K562 (cell line): ENCODE results near the gene ITPR3. TPM values are rescaled to one million over a fixed set of nuclear protein-coding genes. Genes with fewer than 3 reads are reported as not detected.

Source experiments
- ATAC-seq: fragments of 200-7000 bp; cut with Tn5 transposase; 3 replicates; pipeline ENCODE4 v1.9.1; 2020; ENCODE audit warnings: moderate library complexity
- BruUV-seq: library from RNA; stranded (reverse); fragments of 400-500 nt; replicated peaks from 2 replicates; lab custom pipeline; 2021; lab: Mats Ljungman, UMichigan
- CTCF ChIA-PET: fragments of 300-600 bp; formaldehyde crosslinking; extraction: SDS; loops from one replicate; lab custom pipeline; 2021; ENCODE audit warnings: low intra/inter-chr PET ratio; lab: Yijun Ruan, JAX
- POLR2A ChIA-PET: fragments of 300-600, 350-650 bp; sonication (Branson Sonifier 250); formaldehyde crosslinking; extraction: SDS; loops from one replicate; lab custom pipeline; 2021; ENCODE audit warnings: antibody characterized with exemption, inconsistent platforms; lab: Yijun Ruan, JAX
- DNase-seq, 4 experiments: peaks; one replicate each; pipeline versions ENCODE4 v3.0.0 to v3.0.0-alpha.2; 2011 to 2018; ENCODE audit warnings: low spot score in 3 of 4, mixed read lengths in 3 of 4; ENCODE audit errors: extremely low read depth in 1 of 4
- FAIRE-seq: peaks from 2 replicates; lab custom pipeline; 2011; peaks lifted over from hg19 to GRCh38; lab: Jason Lieb, UNC
- H2AFZ ChIP-seq: 2 replicates; pipeline ENCODE4 v1.6.0; 2011; ENCODE audit warnings: low read depth, low read length, control low read depth, inconsistent platforms
- H3K27ac ChIP-seq: fragments of 200-600 bp; 3 replicates; pipeline ENCODE4 v1.8.0; 2011; ENCODE audit warnings: low read depth, mild to moderate bottlenecking, control low read depth, inconsistent platforms, low read length, moderate library complexity, mixed read lengths; ENCODE audit errors: extremely low read depth
- H3K27me3 ChIP-seq, 2 experiments: fragments of 300-600 bp in 1 of 2; 2 replicates in 1 of 2; 3 replicates in 1 of 2; pipeline versions ENCODE4 v1.6.0 to v1.8.0; 2011; ENCODE audit warnings: inconsistent platforms in 2 of 2, low read length in 2 of 2, mild to moderate bottlenecking in 1 of 2, mixed read lengths in 1 of 2, moderate library complexity in 1 of 2; ENCODE audit not compliant: control insufficient read depth in 2 of 2, insufficient read depth in 2 of 2
- H3K36me3 ChIP-seq: fragments of 300-600 bp; 3 replicates; pipeline ENCODE4 v1.8.0; 2011; ENCODE audit warnings: mild to moderate bottlenecking, low read length, inconsistent platforms; ENCODE audit not compliant: control insufficient read depth, insufficient read depth
- H3K4me1 ChIP-seq, 2 experiments: fragments of 200-600 bp in 1 of 2; replicated peaks in 1 of 2; 2 replicates in 1 of 2; 3 replicates in 1 of 2; pipeline versions ENCODE4 v1.5.1 to v1.8.0; 2011; ENCODE audit warnings: inconsistent platforms in 2 of 2, low read length in 2 of 2, mild to moderate bottlenecking in 1 of 2, mixed read lengths in 1 of 2, moderate library complexity in 1 of 2; ENCODE audit not compliant: control insufficient read depth in 2 of 2, insufficient read depth in 2 of 2
- H3K4me2 ChIP-seq: 2 replicates; pipeline ENCODE4 v1.6.1; 2011; ENCODE audit warnings: low read length, control low read depth, inconsistent platforms, mixed read lengths; ENCODE audit not compliant: insufficient read depth
- H3K4me3 ChIP-seq: fragments of 200-600 bp; sonication (generic), shearing (Covaris generic); 2 replicates; pipeline ENCODE4 v1.5.1; 2016; ENCODE audit warnings: control low read depth, inconsistent platforms
- H3K79me2 ChIP-seq: fragments of 200-600 bp; 3 replicates; pipeline ENCODE4 v1.8.0; 2011; ENCODE audit warnings: low read length, inconsistent platforms; ENCODE audit not compliant: control insufficient read depth, insufficient read depth
- H3K9ac ChIP-seq, 2 experiments: 2 replicates each; pipeline versions ENCODE4 v1.6.0 to v1.6.1; 2011; ENCODE audit warnings: low read depth in 2 of 2, low read length in 2 of 2, control low read depth in 1 of 2, inconsistent platforms in 1 of 2, mild to moderate bottlenecking in 1 of 2, mixed read lengths in 1 of 2; ENCODE audit not compliant: insufficient read depth in 1 of 2
- H3K9me1 ChIP-seq: one replicate; pipeline ENCODE4 v1.6.0; 2011; ENCODE audit warnings: inconsistent platforms, mild to moderate bottlenecking, low read length, moderate library complexity; ENCODE audit not compliant: control insufficient read depth, insufficient read depth
- H3K9me3 ChIP-seq: replicated peaks from 2 replicates; pipeline ENCODE4 v1.5.1; 2011; ENCODE audit warnings: low read depth, low read length, inconsistent platforms; ENCODE audit not compliant: control insufficient read depth, insufficient read depth
- H4K20me1 ChIP-seq: replicated peaks from 2 replicates; pipeline ENCODE4 v1.6.1; 2011; ENCODE audit warnings: low read length, inconsistent platforms, mixed read lengths; ENCODE audit not compliant: control insufficient read depth, insufficient read depth
- ARID1B ChIP-seq: fragments of 450-650 bp; IDR thresholded peaks from 2 replicates; pipeline ENCODE4 v1.6.1; 2016; ENCODE audit warnings: antibody characterized with exemption, mild to moderate bottlenecking, inconsistent platforms
- CBFA2T2 ChIP-seq: fragments of 450-650 bp; conservative IDR thresholded peaks from 2 replicates; pipeline ENCODE4 v1.6.1; 2017; ENCODE audit warnings: mild to moderate bottlenecking
- CEBPG ChIP-seq, 3 experiments: fragments of 200-800 bp in 1 of 3; sonication (Bioruptor generic) in 1 of 3; sonication (generic) in 1 of 3; formaldehyde crosslinking in 1 of 3; IDR thresholded peaks in 2 of 3; conservative IDR thresholded peaks in 1 of 3; 2 replicates each; pipeline versions ENCODE4 v1.6.1 to v1.8.0; 2016 to 2022; ENCODE audit warnings: missing compliant biosample characterization in 2 of 3, missing genetic modification characterization in 2 of 3, mild to moderate bottlenecking in 1 of 3, missing genetic modification reagents in 1 of 3
- CREB1 ChIP-seq, 2 experiments: sonication (generic) in 1 of 2; formaldehyde crosslinking in 1 of 2; IDR thresholded peaks; 2 replicates each; pipeline versions ENCODE4 v1.6.1 to v1.8.0; 2012 to 2022; ENCODE audit warnings: inconsistent platforms in 1 of 2, mild to moderate bottlenecking in 1 of 2, missing genetic modification reagents in 1 of 2, moderate library complexity in 1 of 2
- EP300 ChIP-seq: IDR thresholded peaks from 2 replicates; pipeline ENCODE4 v1.6.1; 2012; ENCODE audit warnings: low read length, improper control_type of control experiment
- FOXJ2 ChIP-seq: fragments of 200-800 bp; sonication (Bioruptor generic); IDR thresholded peaks from 2 replicates; pipeline ENCODE4 v1.6.1; 2016; ENCODE audit warnings: missing genetic modification characterization, missing compliant biosample characterization
- FOXJ3 ChIP-seq: sonication (generic); formaldehyde crosslinking; IDR thresholded peaks from 2 replicates; pipeline ENCODE4 v1.4.0; 2020; ENCODE audit warnings: mild to moderate bottlenecking, missing genetic modification reagents
- HNRNPL ChIP-seq: fragments of 200-400 bp; formaldehyde crosslinking; IDR thresholded peaks from 2 replicates; pipeline ENCODE4 v1.6.1; 2017; ENCODE audit warnings: low read depth, mild to moderate bottlenecking, low read length
- JUN ChIP-seq, 2 experiments: sonication (generic) in 1 of 2; formaldehyde crosslinking in 1 of 2; IDR thresholded peaks; 2 replicates each; pipeline versions ENCODE4 v1.6.1 to v1.8.0; 2012 to 2022; ENCODE audit warnings: borderline replicate concordance in 2 of 2, mild to moderate bottlenecking in 2 of 2, improper control_type of control experiment in 1 of 2, low read depth in 1 of 2, low read length in 1 of 2, missing genetic modification reagents in 1 of 2
- JUND ChIP-seq, 2 experiments: IDR thresholded peaks; 2 replicates in 1 of 2; 3 replicates in 1 of 2; pipeline ENCODE4 v1.6.1; 2011; ENCODE audit warnings: borderline replicate concordance in 2 of 2, low read depth in 2 of 2, low read length in 2 of 2, improper control_type of control experiment in 1 of 2, missing biosample characterization in 1 of 2, missing genetic modification characterization in 1 of 2, missing genetic modification reagents in 1 of 2
- SNRNP70 ChIP-seq: fragments of 200-400 bp; formaldehyde crosslinking; optimal IDR thresholded peaks from 2 replicates; pipeline ENCODE3; 2017; ENCODE audit warnings: low read depth, low read length
- TRIM24 ChIP-seq, 2 experiments: fragments of 450-650 bp; IDR thresholded peaks; 2 replicates each; pipeline ENCODE4 v1.6.1; 2016
- ZKSCAN3 ChIP-seq: fragments of 250-450 bp; sonication (Bioruptor Pico); IDR thresholded peaks from 2 replicates; pipeline ENCODE4 v1.4.0; 2020
- WGBS: fragments of 100-300 bp; shearing (Covaris generic); methylation state at CpG from one replicate; pipeline ENCODE4 v1.1.6; 2016; ENCODE audit warnings: low coverage, mixed read lengths; ENCODE audit not compliant: insufficient coverage; ENCODE audit errors: missing lambda C conversion rate; 5-methylcytosine and 5-hydroxymethylcytosine counted together
- in situ Hi-C: fragments of 300-500 bp; cut with MboI; formaldehyde crosslinking; loops from 4 replicates; pipeline ENCODE4 v1.15.0; 2018; ENCODE audit warnings: inconsistent platforms, mixed read lengths
- intact Hi-C: fragments of 100-400 bp; cut with micrococcal nuclease; formaldehyde crosslinking; loops from 2 replicates; pipeline ENCODE4 v1.14.2; 2022
- polyA plus RNA-seq, 8 experiments: library from polyadenylated mRNA; depleted of rRNA in 4 of 8; stranded (reverse) in 5 of 8; unstranded in 3 of 8; fragments of >200 nt; fragmentation: Nextera tagmentation in 2 of 8; fragmentation: Illumina TruSeq in 1 of 8; extraction: Ambion mirVana in 2 of 8; extraction: Trizol in 1 of 8; gene quantifications; 2 replicates each; pipeline versions ENCODE4 v1.2.1 to v1.2.3, GENCODE V29; 2011 to 2014; ENCODE audit warnings: inconsistent platforms in 1 of 8, missing spikeins in 1 of 8
- total RNA-seq, 7 experiments: library from RNA; depleted of rRNA in 6 of 7; stranded (reverse); fragments of >200 nt in 6 of 7; fragmentation: Illumina TruSeq in 2 of 7; extraction: Trizol in 2 of 7; gene quantifications; 2 replicates each; pipeline versions ENCODE4 v1.2.1 to v1.2.3, GENCODE V29; 2011 to 2021; ENCODE audit warnings: low replicate concordance in 1 of 7
- TF ChIP-seq, protein P1 (sequence below): fragments of 450-650 bp; IDR thresholded peaks from 2 replicates; pipeline ENCODE4 v1.6.1; 2017; ENCODE audit warnings: antibody characterized with exemption, mild to moderate bottlenecking
- TF ChIP-seq, protein P2 (sequence below), 2 experiments: fragments of 450-650 bp in 1 of 2; sonication (generic) in 1 of 2; formaldehyde crosslinking in 1 of 2; IDR thresholded peaks in 1 of 2; conservative IDR thresholded peaks in 1 of 2; 2 replicates each; pipeline versions ENCODE4 v1.6.1 to v1.8.1; 2016 to 2023; ENCODE audit warnings: mild to moderate bottlenecking in 2 of 2, moderate library complexity in 2 of 2, inconsistent platforms in 1 of 2, missing genetic modification reagents in 1 of 2

ITPR3 gene
- total and polyA plus RNA-seq, 9 of the 15 experiments (the other 6 are each of a cell fraction or from before 2014, with no cell fraction given) = 0.39 to 35.7 (median 13.2) TPM

DNA sequence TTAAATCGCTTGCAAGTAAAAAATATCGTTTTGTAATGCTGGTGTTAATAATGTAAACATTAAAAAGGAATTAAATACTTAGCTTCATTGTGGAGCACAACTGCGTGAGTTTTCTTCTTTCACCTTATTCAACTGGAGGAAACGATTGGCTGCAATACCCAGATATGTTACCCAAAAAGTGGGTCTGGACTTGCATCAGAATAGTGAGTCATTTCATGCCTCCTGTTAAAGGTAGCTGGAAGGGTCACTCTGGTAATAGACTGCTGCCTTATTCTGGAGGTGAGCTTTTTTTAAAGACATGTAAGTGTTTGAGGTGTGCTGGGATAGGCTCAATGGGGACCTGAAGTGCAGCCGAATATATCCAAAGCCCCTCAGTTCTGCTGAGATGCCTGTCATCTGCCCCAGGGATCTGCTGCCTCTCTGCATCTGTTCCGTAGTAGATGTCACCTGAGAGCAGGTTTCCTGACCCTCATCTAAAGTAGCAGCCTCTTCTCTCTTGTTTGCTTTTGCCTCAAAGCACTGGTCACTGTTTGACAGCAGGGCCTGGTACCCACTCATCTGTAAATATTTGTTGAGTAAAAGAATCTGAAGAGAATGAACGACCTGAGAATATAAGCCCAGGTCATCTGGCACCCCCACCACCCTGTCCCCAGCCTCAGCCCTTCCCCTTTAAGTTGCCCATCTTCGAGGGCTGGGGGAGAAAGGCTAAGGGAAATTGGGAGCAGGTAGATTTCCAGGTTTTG is 95.9 kb downstream of the ITPR3 start:
- Histone ChIP-seq H3K9ac (no peak overlapping the region), H3K36me3 (no peaks in the 10 kb centered on the region), H3K9me3 (no peaks in the 10 kb centered on the region), H3K27ac (no peak overlapping the region), H3K4me3 (no peak overlapping the region), H3K4me2 (no peak overlapping the region), H3K79me2 (no peaks in the 10 kb centered on the region), H3K9me1 (no peaks in the 10 kb centered on the region), H3K4me1 (no peaks in the 10 kb centered on the region; a peak in 2 of 5 replicates), H4K20me1 (no peaks in the 10 kb centered on the region), H2AFZ (no peak overlapping the region), H3K27me3 (peaks cover 26 to 50% of the 10 kb centered on the region in 2 experiments)
- DNase-seq (no peak), FAIRE-seq (no peak), ATAC-seq (peak; percentile 44)
- in situ Hi-C loops = no loop called here
- BruUV-seq = no TSS peak
- intact Hi-C loops = no loop called here
- POLR2A ChIA-PET = no interaction called here
- CTCF ChIA-PET = no interaction called here
- WGBS = 10% methylated on average over 8 of the region's 8 CpGs
- TF ChIP-seq JUN (IDR thresholded peaks at IDR 0.05; ENCODE audit: borderline replicate concordance, low read depth, low read length) (peak; percentile 71), JUN (CRISPR knock-in tag; IDR thresholded peaks at IDR 0.05; ENCODE audit: borderline replicate concordance) (no peak), CEBPG (CRISPR knock-in tag; IDR thresholded peaks at IDR 0.05) (peak; percentile 74), CEBPG (tag; conservative IDR thresholded peaks at IDR 0.05 in 1 of 2, IDR thresholded peaks at IDR 0.05 in 1 of 2) (peak in 1 of 2 experiments; percentile 90; a peak in 2 of 4 replicates), SNRNP70 (no peak), ARID1B (peak; percentile 11; the same call in 1 of the 2 replicates), HNRNPL (no peak), FOXJ2 (no peak), EP300 (0 out of 2 replicates have a peak, but pooled peaks have one; percentile 10), ZKSCAN3 (CRISPR knock-in tag) (no peak), FOXJ3 (CRISPR knock-in tag) (no peak), CREB1 (IDR thresholded peaks at IDR 0.05) (no peak), CREB1 (CRISPR knock-in tag; IDR thresholded peaks at IDR 0.05) (no peak), JUND (IDR thresholded peaks at IDR 0.05; ENCODE audit: borderline replicate concordance, low read depth, low read length) (peak; percentile 60; the same call in 1 of the 2 replicates), JUND (tag; IDR thresholded peaks at IDR 0.05; ENCODE audit: borderline replicate concordance, low read depth, low read length) (no peak; the same call in 2 of the 3 replicates), CBFA2T2 (no peak), TRIM24 (IDR thresholded peaks at IDR 0.05) (peak; percentile 69 to 77; a peak in 2 of 4 replicates)
- TF ChIP-seq, protein P1, sequence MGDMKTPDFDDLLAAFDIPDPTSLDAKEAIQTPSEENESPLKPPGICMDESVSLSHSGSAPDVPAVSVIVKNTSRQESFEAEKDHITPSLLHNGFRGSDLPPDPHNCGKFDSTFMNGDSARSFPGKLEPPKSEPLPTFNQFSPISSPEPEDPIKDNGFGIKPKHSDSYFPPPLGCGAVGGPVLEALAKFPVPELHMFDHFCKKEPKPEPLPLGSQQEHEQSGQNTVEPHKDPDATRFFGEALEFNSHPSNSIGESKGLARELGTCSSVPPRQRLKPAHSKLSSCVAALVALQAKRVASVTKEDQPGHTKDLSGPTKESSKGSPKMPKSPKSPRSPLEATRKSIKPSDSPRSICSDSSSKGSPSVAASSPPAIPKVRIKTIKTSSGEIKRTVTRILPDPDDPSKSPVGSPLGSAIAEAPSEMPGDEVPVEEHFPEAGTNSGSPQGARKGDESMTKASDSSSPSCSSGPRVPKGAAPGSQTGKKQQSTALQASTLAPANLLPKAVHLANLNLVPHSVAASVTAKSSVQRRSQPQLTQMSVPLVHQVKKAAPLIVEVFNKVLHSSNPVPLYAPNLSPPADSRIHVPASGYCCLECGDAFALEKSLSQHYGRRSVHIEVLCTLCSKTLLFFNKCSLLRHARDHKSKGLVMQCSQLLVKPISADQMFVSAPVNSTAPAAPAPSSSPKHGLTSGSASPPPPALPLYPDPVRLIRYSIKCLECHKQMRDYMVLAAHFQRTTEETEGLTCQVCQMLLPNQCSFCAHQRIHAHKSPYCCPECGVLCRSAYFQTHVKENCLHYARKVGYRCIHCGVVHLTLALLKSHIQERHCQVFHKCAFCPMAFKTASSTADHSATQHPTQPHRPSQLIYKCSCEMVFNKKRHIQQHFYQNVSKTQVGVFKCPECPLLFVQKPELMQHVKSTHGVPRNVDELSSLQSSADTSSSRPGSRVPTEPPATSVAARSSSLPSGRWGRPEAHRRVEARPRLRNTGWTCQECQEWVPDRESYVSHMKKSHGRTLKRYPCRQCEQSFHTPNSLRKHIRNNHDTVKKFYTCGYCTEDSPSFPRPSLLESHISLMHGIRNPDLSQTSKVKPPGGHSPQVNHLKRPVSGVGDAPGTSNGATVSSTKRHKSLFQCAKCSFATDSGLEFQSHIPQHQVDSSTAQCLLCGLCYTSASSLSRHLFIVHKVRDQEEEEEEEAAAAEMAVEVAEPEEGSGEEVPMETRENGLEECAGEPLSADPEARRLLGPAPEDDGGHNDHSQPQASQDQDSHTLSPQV = no peak
- TF ChIP-seq, protein P2, sequence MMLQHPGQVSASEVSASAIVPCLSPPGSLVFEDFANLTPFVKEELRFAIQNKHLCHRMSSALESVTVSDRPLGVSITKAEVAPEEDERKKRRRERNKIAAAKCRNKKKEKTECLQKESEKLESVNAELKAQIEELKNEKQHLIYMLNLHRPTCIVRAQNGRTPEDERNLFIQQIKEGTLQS (IDR thresholded peaks at IDR 0.05) = peak; percentile 86
- TF ChIP-seq, protein P2 (CRISPR knock-in tag; conservative IDR thresholded peaks at IDR 0.05) = no peak
